B cell (primary cell): ENCODE data around the gene OLIG3.

Experiments
- CTCF ChIP-seq: fragments of 200-600 bp; IDR thresholded peaks from one replicate; pipeline ENCODE4 v1.8.0; 2022; ENCODE audit warnings: antibody characterized with exemption, mild to moderate bottlenecking
- EZH2 ChIP-seq: IDR thresholded peaks from 2 replicates; pipeline ENCODE4 v1.6.1; 2012; ENCODE audit warnings: borderline replicate concordance, low read depth, mild to moderate bottlenecking, moderate library complexity, low read length; ENCODE audit not compliant: insufficient read depth, poor library complexity, severe bottlenecking

GRCh38 chr6:137542713-137543112 is 48.5 kb upstream of the OLIG3 start:
- TF ChIP-seq CTCF (no peak), EZH2 (no peak)
